HepG2 (cell line): Measurements from ENCODE around the gene CLDN9. TPM values are rescaled to one million over a fixed set of nuclear protein-coding genes. Genes with fewer than 3 reads are reported as not detected.
A peak's percentile ranks its signal among the peaks of the same experiment; 100 is the strongest.

Experiments
- FOXK2 ChIP-seq: fragments of 450-650 bp; IDR thresholded peaks from 2 replicates; pipeline ENCODE4 v1.6.1; 2016
- HES4 ChIP-seq: sonication (generic); formaldehyde crosslinking; IDR thresholded peaks from 2 replicates; pipeline ENCODE4 v1.9.0; 2021; ENCODE audit warnings: mild to moderate bottlenecking, missing genetic modification reagents, borderline replicate concordance
- HNRNPL ChIP-seq: fragments of 200-400 bp; formaldehyde crosslinking; IDR thresholded peaks from 2 replicates; pipeline ENCODE4 v1.6.1; 2017; ENCODE audit warnings: mild to moderate bottlenecking, low read depth, low read length
- HNRNPLL ChIP-seq: fragments of 200-400 bp; formaldehyde crosslinking; IDR thresholded peaks from 2 replicates; pipeline ENCODE4 v1.6.1; 2017; ENCODE audit warnings: mild to moderate bottlenecking, low read depth, low read length; ENCODE audit not compliant: poor library complexity, severe bottlenecking
- NFE2L2 ChIP-seq: fragments of 150-350 bp; IDR thresholded peaks from 2 replicates; pipeline ENCODE4 v1.6.1; 2014; ENCODE audit warnings: low read length
- PHB2 ChIP-seq: fragments of 450-650 bp; IDR thresholded peaks from 2 replicates; pipeline ENCODE4 v1.6.1; 2018; ENCODE audit not compliant: partially characterized antibody
- PRMT3 ChIP-seq: sonication (generic); formaldehyde crosslinking; IDR thresholded peaks from 2 replicates; pipeline ENCODE4 v1.8.1; 2022; ENCODE audit warnings: low read depth, mild to moderate bottlenecking, moderate library complexity, missing genetic modification reagents, borderline replicate concordance
- STAG1 ChIP-seq: sonication (generic); formaldehyde crosslinking; IDR thresholded peaks from 2 replicates; pipeline ENCODE4 v1.4.0; 2020; ENCODE audit warnings: missing genetic modification reagents
- TRIM22 ChIP-seq: fragments of 450-650 bp; IDR thresholded peaks from 2 replicates; pipeline ENCODE4 v1.6.1; 2017
- U2AF2 ChIP-seq: fragments of 200-400 bp; formaldehyde crosslinking; IDR thresholded peaks from 2 replicates; pipeline ENCODE4 v1.6.1; 2017; ENCODE audit warnings: low read depth, mild to moderate bottlenecking, low read length
- YEATS4 ChIP-seq: sonication (generic); formaldehyde crosslinking; IDR thresholded peaks from 2 replicates; pipeline ENCODE4 v1.4.0; 2020; ENCODE audit warnings: missing genetic modification reagents, borderline replicate concordance
- ZEB1 ChIP-seq: IDR thresholded peaks from 2 replicates; pipeline ENCODE4 v1.6.1; 2012; ENCODE audit warnings: mild to moderate bottlenecking, low read depth, inconsistent platforms; ENCODE audit not compliant: insufficient replicate concordance
- ZNF138 ChIP-seq: sonication (generic); formaldehyde crosslinking; IDR thresholded peaks from 2 replicates; pipeline ENCODE4 v1.5.0; 2020; ENCODE audit warnings: mild to moderate bottlenecking, low read depth, missing genetic modification reagents
- ZNF326 ChIP-seq: sonication (generic); formaldehyde crosslinking; IDR thresholded peaks from 2 replicates; pipeline ENCODE4 v1.4.0; 2020; ENCODE audit warnings: missing genetic modification reagents, borderline replicate concordance
- ZNF383 ChIP-seq: sonication (generic); formaldehyde crosslinking; IDR thresholded peaks from 2 replicates; pipeline ENCODE4 v1.4.0; 2020; ENCODE audit warnings: missing genetic modification reagents, mild to moderate bottlenecking, borderline replicate concordance
- ZNF432 ChIP-seq: sonication (generic); formaldehyde crosslinking; IDR thresholded peaks from 2 replicates; pipeline ENCODE4 v1.5.0; 2020; ENCODE audit warnings: missing genetic modification reagents, mild to moderate bottlenecking, borderline replicate concordance
- ZNF484 ChIP-seq: sonication (generic); formaldehyde crosslinking; IDR thresholded peaks from 2 replicates; pipeline ENCODE4 v1.5.1; 2020; ENCODE audit warnings: mild to moderate bottlenecking, low read depth, missing genetic modification reagents, borderline replicate concordance
- ZNF557 ChIP-seq: sonication (generic); formaldehyde crosslinking; IDR thresholded peaks from 2 replicates; pipeline ENCODE4 v1.4.0; 2020; ENCODE audit warnings: missing genetic modification reagents
- ZNF609 ChIP-seq: sonication (generic); formaldehyde crosslinking; IDR thresholded peaks from 2 replicates; pipeline ENCODE4 v1.4.0; 2020; ENCODE audit warnings: mild to moderate bottlenecking, missing genetic modification reagents, borderline replicate concordance
- ZNF619 ChIP-seq: sonication (generic); formaldehyde crosslinking; IDR thresholded peaks from 2 replicates; pipeline ENCODE4 v1.4.0; 2020; ENCODE audit warnings: mild to moderate bottlenecking, missing genetic modification reagents
- ZNF770 ChIP-seq: sonication (generic); formaldehyde crosslinking; IDR thresholded peaks from 2 replicates; pipeline ENCODE4 v1.5.0; 2020; ENCODE audit warnings: mild to moderate bottlenecking, missing genetic modification reagents
- ZNF841 ChIP-seq: sonication (generic); formaldehyde crosslinking; IDR thresholded peaks from 2 replicates; pipeline ENCODE4 v1.8.1; 2023; ENCODE audit warnings: missing genetic modification reagents, borderline replicate concordance
- polyA plus RNA-seq, 8 experiments: library from polyadenylated mRNA; depleted of rRNA in 3 of 8; stranded (reverse) in 7 of 8; unstranded in 1 of 8; fragments of >200 nt; fragmentation: Illumina TruSeq in 4 of 8; extraction: Trizol in 4 of 8; gene quantifications; 2 replicates each; pipeline versions ENCODE4 v1.2.1 to v1.2.3, GENCODE V29; 2011 to 2016; ENCODE audit warnings: low read depth in 4 of 8, missing spikeins in 1 of 8, mixed read lengths in 1 of 8; ENCODE audit not compliant: insufficient read depth in 1 of 8
- total RNA-seq, 5 experiments: library from RNA; depleted of rRNA; stranded (reverse); fragments of >200 nt; fragmentation: Illumina TruSeq; extraction: Trizol; gene quantifications; 2 replicates each; pipeline ENCODE4 v1.2.3, GENCODE V29; 2016; ENCODE audit warnings: low read depth in 1 of 5

The CLDN9 gene
- total and polyA plus RNA-seq, 2 of the 13 experiments (the other 11 are each of a cell fraction or from before 2014, with no cell fraction given): 0.15 to 0.26 TPM

- TF ChIP-seq ZNF383 (CRISPR knock-in tag) (no peak), ZNF619 (0 out of 2 replicates have a peak, but pooled peaks have one; percentile 79), FOXK2 (no peak), PHB2 (no peak), NFE2L2 (no peak), ZNF484 (CRISPR knock-in tag) (no peak), ZNF609 (peak; percentile 38; the same call in 1 of the 2 replicates), HNRNPLL (peak; percentile 92), ZNF841 (CRISPR knock-in tag) (peak; percentile 45; the same call in 1 of the 2 replicates), ZNF770 (0 out of 2 replicates have a peak, but pooled peaks have one; percentile 43), ZNF557 (no peak), ZNF432 (CRISPR knock-in tag) (no peak), ZNF326 (CRISPR knock-in tag) (peak; percentile 83; the same call in 1 of the 2 replicates), ZEB1 (no peak), TRIM22 (no peak), ZNF138 (CRISPR knock-in tag) (0 out of 2 replicates have a peak, but pooled peaks have one; percentile 70), STAG1 (CRISPR knock-in tag) (no peak), YEATS4 (CRISPR knock-in tag) (peak; percentile 90), HNRNPL (peak; percentile 55; the same call in 1 of the 2 replicates), PRMT3 (CRISPR knock-in tag) (0 out of 2 replicates have a peak, but pooled peaks have one; percentile 44), U2AF2 (no peak), HES4 (CRISPR knock-in tag) (peak; percentile 58; the same call in 1 of the 2 replicates)
These were observed 11.2 kb downstream of the CLDN9 start, which contains the start of the genes HCFC1R1 and THOC6 (continued) for GRCh38 chr16:3023669-3024478.
